Raji (cell line): Measurements from ENCODE around the gene EEF1A2.

Experiments
- POLR2A ChIP-seq: IDR thresholded peaks from 2 replicates; pipeline ENCODE4 v1.6.1; 2011; ENCODE audit warnings: low read depth, low read length, control low read depth; ENCODE audit not compliant: insufficient read depth

The EEF1A2 gene

DNA sequence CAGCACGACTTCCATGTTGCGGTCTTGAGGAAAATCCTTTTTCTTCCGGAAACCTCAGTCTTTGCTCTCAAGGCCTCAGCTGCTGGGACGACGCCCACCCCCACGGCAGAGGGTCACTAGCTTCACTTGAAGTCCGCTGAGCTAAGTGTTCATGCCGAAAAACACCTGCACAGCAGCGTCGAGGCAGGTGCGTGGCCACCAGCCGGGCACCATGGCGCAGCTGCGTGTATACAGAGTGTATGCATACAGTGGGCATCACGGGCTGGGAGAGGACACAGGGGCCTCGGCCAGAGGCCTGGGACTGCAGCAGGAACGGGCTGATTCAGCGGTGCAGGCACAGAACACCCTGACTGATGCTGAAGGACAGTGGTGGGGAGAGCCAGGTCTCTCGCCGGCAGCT lies 46.5 kb downstream of the EEF1A2 start:
- no peak for TF ChIP-seq POLR2A

DNA sequence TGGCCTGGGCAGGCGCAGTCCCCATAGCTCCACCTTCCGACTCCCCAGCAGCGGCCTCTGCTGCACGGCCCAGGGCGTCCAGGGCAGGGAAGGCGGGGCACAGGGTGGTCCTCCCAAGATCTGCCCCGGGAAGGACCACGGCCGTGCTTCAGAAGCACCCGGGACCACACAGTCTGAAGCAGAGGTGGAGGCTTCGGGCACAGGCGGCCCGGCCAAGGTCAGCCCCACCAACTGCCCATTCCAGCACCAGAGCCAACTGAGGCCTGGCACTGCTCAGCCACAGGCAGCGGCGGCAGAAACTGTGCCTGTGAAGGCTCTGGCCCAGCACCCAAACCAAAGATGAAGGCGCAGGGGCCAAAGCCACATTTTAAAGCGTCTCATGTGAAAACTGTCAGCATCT lies 47.1 kb downstream of the EEF1A2 start:
- no peak for TF ChIP-seq POLR2A

DNA sequence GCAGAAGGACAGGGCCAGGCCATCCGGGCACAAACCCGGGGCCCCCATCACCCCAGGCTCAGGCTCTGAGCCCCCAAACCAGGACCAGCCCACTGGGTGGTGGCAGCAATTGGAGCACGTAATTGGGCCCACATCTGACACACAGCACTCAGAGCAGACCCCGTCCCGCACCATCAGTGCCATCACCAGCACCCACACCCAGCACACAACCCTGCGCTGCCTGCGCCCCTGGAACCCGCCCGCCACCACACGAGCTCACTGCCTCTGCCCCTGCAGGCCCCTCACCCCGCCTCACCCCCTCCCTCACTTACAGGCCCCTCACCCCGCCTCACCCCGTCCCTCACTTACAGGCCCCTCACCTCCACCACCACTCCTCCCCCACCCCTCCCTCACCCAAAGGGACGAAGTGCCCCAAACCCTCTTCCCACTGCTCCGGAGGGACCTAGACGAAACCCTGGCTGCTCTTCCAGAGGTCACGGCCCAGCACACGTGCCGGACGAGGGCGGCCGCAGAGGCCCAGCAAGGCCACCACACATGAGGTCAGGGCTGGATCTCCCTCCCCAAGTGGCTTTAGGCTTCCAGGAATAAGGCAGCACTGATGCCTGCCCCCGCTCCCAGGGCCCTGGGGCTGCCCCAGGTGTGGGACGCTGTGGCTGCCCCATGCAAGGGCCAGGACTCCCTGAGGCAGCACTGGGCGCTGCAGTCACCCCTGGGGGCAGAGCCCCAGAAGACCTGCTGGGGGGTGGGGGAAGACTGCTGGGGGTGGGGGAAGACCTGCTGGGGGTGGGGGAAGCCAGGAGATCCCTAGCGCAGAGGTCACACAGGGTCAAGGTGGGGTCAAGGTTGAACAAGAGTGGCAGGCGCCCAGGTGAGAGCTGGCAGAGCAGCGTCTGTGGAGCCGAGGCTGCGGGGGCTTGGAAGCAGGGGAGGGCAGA lies 48.8 kb downstream of the EEF1A2 start:
- no peak for TF ChIP-seq POLR2A

DNA sequence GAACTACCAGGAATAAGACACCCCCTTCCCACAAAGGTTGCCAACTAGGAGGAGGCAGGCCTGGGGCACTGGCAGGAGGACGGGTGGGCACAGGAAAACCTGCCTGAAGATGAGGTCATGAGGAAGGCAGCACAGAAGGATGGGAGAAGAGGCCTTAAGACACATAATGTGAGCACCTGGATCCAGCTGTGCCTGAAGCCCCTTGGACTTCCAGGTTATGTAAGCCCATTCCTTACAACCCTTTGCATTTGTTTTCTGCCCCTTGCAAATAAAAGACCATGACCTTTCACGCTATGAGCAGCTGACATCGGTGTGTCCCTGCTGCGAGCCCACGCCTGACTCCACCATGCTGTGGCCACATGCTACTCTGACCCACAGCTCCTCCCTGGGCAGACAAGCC lies 49.9 kb downstream of the EEF1A2 start:
- no peak for TF ChIP-seq POLR2A

DNA sequence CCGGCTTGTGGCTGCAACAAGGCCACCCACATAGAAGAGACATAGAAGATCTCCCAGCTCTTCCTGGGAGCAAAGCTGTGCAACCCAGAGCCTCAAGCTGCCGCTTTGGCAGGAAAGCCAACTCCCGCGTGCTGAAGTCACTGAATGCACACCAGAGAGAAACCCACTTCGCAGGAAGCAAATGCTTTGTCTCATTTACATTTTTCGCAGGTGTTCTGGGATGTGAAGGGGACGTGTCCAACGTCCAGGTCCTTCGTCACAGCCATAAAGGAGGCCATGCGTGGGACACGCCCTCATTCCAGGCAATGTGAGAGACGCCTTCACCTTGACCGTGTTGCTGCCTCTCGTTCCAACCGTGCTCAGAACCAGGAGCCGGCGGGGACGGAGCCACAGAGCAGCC lies 50.9 kb downstream of the EEF1A2 start:
- TF ChIP-seq POLR2A, result no peak

DNA sequence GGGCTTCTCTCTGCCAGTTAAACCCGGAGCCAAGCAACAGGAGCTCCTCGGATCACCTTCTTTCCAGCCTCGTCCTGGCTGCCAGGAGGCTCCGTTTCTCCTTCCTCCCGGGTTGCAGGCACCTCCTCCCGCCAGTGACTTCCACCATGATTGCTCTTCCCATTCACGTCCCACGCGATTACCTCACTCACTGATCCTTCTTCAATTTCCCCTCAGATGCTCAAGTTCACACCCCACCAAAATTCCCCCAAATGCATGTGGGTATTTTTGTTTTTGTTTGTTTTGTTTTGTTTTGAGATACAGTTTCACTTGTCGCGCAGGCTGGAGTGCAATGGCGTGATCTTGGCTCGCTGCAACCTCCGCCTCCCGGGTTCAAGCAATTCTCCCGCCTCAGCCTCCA lies 51.6 kb downstream of the EEF1A2 start:
- no peak for TF ChIP-seq POLR2A

DNA sequence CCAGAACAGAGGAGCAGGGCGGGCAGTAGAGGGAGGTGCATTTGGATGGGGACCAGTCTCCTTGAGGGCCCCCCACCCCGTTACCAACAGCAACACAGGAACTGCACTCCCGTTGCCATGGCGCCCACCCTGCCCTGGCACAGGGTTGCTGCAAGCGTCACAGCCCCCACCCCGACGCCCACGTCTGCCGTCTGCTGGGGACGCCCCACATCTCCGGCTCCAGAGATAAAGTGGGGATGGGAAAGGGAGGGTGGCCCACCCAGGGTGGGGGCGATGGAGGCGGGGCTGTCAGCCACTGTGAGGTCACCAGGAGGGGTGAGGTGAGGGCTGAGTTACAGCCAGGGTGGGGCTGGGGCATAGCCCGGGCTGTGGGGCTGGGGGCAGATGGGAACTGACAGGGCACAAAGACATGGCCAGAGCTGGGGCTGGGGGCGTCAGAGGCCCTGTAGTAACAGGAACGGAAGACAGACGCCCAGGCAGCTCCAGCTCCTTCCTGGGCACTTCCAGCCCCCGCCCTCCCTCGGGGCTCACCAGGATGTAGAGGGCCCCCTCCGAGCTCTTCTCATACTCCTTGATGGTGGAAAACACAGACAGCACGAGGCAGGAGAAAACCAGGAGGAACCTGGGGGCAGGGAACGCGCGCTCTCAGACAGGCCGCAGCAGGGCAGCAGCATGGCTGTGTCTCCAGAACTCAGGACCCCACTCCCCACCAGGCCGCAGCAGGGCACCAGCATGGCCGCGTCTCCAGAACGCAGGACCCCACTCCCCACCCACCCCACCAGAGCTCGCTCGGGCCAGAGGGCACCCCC lies 52.5 kb downstream of the EEF1A2 start:
- TF ChIP-seq POLR2A, result no peak

DNA sequence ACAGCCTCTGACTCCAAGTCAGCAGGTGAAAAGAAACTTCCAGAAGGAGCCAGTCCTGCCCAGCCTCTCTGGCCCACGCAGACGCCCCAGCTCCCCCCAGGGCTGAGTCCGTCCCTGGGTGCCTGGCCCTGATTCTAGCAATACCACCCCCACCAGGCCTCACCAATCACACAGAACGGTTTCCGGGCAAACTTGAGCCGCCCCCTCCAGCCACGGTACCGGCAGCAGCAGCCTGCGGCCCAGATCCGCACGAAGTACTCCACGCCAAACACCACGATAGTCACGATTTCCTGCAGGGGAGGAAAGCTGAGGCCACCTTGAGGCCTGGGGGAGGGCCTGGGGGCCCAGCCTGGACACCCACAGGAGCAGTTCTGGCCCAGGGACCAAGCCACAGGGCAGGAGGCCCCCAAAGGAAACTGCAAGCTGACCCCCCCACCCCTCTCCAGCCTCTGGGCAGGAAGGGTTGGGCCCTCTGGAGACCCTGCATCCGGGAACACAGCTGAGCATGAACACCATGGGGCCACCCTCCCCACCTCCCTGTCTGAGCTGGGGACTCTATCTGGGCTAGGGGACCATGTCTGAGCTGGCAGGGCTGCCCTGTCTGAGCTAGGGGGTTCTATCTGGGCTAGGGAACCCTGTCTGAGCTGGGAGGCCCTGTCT lies 53.7 kb downstream of the EEF1A2 start:
- no peak for TF ChIP-seq POLR2A

DNA sequence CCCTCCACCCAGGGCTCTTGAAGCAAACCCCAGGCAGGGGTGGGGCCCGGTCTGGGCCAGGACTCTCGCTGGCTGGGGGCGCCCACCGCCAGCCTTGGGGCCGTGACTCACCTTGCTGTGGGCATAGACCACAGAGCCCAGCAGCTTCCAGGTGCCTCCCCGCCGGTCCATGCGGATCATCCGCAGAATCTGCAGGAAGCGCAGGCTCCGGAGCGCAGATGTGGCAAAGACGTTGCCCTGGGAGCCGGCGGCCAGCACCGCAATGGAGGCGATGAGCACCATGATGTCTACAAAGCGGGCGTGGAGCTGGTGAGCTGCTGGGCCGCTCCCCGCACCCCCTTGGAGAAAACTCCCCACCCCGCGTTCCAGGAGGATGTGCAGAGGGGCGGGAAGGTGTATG lies 54.3 kb downstream of the EEF1A2 start:
- TF ChIP-seq POLR2A, result no peak

DNA sequence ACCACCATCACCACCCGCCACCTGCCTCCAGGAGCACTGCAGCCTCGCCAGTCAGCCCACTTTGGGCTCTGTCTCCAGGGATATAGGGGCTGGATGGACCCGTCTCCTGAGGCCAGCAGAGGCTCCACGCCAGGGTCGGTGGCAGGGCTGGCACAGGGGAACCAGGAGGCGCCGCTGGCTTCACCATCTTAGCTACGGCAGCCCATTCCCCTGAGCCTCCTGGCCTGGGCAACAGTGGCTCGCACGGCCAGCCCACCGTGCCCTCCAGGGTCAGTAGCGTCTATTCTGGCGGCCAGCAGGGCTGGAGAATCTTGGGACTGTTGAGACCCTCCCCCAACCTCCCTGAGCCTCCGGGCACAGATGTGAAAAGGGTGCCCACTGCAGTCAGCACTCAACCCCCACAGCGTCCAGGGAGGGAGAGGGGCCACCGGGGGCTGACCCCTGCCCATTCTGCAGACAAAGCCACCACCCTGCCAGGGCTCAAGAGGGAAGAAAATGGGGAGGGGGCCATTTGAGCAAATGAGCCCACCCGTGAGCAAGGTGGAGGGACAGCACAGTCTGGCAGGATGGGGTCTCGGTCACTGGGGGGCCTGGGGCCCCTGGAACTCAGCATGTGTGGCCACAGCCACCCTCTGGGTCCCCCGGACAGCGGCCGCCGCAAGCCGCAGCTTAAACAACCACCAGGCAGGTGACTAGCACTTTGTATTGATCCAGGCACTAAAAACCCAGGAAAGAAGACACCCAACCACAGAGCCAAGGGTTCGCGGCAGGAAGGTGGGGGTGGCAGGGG lies 55.1 kb downstream of the EEF1A2 start:
- TF ChIP-seq POLR2A, result no peak

DNA sequence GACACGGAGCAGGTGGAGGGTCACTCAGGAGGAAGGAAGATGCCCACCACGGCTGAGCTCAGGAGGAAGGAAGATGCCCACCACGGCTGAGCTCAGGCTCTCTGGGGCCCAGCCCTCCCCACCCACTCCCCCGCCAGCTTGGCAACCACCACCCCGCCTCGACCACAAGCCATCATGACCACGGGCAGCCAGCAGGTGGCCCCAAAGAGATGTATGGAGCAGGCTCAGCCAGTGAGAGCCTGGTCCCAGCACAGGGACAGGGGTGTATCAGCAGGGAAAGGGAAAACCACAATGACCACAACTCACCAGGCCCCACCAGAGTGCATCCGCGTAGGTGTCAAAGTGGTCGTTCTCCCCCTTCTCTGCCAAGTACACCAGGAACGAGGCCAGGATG lies 56.8 kb downstream of the EEF1A2 start:
- TF ChIP-seq POLR2A, result no peak

DNA sequence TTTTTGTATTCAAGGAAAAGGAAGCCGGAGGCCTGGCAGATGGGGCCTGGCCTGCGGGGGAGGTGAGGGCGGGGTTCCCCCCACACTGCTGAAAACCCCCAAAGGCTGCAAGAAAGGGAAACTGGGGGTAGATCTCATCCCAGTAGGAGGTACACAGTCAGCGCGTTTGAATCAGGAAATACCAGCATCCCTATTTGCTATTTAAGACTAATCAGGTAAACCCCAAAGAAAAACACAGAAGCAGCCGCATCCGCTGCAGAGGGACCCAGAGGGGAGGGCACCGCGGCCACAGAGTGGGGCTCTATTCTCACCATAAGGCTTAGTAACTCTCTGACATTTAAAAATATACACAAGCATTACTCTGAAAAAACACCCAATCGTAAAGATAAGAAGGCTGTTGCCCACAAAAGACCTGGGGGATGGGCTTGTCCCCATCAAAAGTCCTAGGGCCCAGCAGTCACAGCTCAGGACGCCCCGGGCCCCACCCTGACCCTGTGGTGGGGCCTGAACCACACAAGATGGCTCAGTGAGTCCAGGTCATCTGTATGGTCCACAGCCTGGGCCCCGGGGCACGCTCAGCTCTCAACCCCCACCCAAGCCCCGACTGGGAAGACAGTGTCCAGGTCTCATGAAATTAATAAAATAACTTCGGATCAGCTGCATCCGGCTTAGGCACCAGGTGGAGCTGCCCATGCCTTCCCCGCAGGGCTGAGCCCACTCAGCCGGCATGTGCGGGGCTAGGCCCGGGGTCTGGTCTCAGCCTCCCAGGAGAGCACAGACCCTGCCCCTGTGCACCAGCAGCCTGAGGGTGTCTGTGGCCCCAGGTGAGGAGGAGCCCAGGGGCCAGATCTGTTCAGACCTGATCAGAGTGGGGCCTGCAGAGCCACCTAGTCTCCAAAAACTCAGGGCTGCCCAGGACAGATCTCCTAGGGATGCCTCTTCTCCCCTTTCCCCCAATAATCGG lies 57.5 kb downstream of the EEF1A2 start:
- no peak for TF ChIP-seq POLR2A

DNA sequence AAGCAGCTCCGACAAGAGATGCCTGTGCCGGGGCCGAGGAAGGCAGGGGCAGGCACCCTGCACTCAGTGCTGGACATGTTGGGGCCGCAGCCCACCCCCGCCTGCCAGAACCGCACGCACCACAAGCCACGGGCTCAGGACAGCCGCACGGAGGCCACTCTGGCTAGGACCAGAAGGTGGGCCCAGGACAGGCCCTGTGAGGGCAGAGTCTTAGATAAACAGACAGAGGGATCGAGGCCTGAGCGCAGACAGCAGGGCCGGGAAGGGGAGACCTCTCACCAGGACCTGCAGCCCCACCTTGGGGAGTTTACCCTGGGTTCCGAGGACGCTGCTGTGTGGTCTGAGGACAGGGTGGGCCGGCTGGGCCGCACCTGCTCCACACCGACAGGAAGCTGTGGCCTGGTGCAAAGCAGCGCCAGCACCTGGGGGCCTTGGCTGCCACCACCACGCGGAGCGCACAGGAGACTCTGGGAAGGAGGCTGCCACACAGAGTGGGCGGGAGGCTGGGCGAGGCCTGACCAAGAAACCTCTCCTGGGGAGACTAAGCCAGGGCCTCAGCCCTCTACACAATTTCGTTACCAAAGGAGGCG lies 58.4 kb downstream of the EEF1A2 start:
- no peak for TF ChIP-seq POLR2A
